ENCODE results near the gene METRN.
A peak's percentile ranks its signal among the peaks of the same experiment; 100 is the strongest.

The METRN gene

GRCh38 chr16:678858-679813 lies 35.8 kb upstream of the METRN start (continued):
- TF ChIP-seq ZBTB48 (tag by site-specific recombination; IDR thresholded peaks at IDR 0.05) (no peak), ZNF558 (tag by site-specific recombination; IDR thresholded peaks at IDR 0.05) (no peak), ZNF121 (tag by site-specific recombination; IDR thresholded peaks at IDR 0.05) (no peak), ZNF157 (tag by site-specific recombination; IDR thresholded peaks at IDR 0.05) (no peak), ZFHX2 (tag by site-specific recombination; conservative IDR thresholded peaks at IDR 0.05) (peak; percentile 73), ZNF362 (tag by site-specific recombination; IDR thresholded peaks at IDR 0.05) (no peak), PRDM4 (tag by site-specific recombination; IDR thresholded peaks at IDR 0.05) (peak; percentile 12; the same call in 1 of the 2 replicates), ZXDB (tag by site-specific recombination; IDR thresholded peaks at IDR 0.05) (peak; percentile 97), ZNF701 (tag by site-specific recombination; IDR thresholded peaks at IDR 0.05) (no peak), ZNF140 (tag by site-specific recombination; IDR thresholded peaks at IDR 0.05) (no peak), ZNF529 (tag by site-specific recombination; IDR thresholded peaks at IDR 0.05; ENCODE audit: insufficient replicate concordance) (no peak), ZNF580 (tag by site-specific recombination; IDR thresholded peaks at IDR 0.05) (no peak), ZNF302 (tag by site-specific recombination; IDR thresholded peaks at IDR 0.05; ENCODE audit: low read depth) (no peak), ZNF555 (tag by site-specific recombination; conservative IDR thresholded peaks at IDR 0.05) (no peak), ZSCAN16 (tag by site-specific recombination; IDR thresholded peaks at IDR 0.05) (no peak), REST (tag by site-specific recombination; IDR thresholded peaks at IDR 0.05) (no peak), ZNF133 (tag by site-specific recombination; IDR thresholded peaks at IDR 0.05) (no peak), ZNF23 (tag by site-specific recombination; IDR thresholded peaks at IDR 0.05; ENCODE audit: borderline replicate concordance) (no peak), ZNF596 (tag by site-specific recombination; IDR thresholded peaks at IDR 0.05) (no peak), ZSCAN23 (tag by site-specific recombination; IDR thresholded peaks at IDR 0.05) (no peak), BCL6B (tag by site-specific recombination; IDR thresholded peaks at IDR 0.05) (no peak)
- TF ChIP-seq, protein P1, sequence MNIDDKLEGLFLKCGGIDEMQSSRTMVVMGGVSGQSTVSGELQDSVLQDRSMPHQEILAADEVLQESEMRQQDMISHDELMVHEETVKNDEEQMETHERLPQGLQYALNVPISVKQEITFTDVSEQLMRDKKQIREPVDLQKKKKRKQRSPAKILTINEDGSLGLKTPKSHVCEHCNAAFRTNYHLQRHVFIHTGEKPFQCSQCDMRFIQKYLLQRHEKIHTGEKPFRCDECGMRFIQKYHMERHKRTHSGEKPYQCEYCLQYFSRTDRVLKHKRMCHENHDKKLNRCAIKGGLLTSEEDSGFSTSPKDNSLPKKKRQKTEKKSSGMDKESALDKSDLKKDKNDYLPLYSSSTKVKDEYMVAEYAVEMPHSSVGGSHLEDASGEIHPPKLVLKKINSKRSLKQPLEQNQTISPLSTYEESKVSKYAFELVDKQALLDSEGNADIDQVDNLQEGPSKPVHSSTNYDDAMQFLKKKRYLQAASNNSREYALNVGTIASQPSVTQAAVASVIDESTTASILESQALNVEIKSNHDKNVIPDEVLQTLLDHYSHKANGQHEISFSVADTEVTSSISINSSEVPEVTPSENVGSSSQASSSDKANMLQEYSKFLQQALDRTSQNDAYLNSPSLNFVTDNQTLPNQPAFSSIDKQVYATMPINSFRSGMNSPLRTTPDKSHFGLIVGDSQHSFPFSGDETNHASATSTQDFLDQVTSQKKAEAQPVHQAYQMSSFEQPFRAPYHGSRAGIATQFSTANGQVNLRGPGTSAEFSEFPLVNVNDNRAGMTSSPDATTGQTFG (tag by site-specific recombination; IDR thresholded peaks at IDR 0.05; ENCODE audit: borderline replicate concordance) = no peak
- TF ChIP-seq, protein P2, sequence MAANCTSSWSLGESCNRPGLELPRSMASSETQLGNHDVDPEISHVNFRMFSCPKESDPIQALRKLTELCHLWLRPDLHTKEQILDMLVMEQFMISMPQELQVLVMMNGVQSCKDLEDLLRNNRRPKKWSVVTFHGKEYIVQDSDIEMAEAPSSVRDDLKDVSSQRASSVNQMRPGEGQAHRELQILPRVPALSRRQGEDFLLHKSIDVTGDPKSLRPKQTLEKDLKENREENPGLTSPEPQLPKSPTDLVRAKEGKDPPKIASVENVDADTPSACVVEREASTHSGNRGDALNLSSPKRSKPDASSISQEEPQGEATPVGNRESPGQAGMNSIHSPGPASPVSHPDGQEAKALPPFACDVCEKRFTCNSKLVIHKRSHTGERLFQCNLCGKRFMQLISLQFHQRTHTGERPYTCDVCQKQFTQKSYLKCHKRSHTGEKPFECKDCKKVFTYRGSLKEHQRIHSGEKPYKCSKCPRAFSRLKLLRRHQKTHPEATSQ (tag by site-specific recombination; IDR thresholded peaks at IDR 0.05) = no peak

Measured in HEK293 (cell line).